NCI-H526 (cell line): Measurements from ENCODE around the gene CLIC3.

Experiments
- DNase-seq, 2 experiments: peaks; one replicate each; lab custom pipeline; 2025; lab: John Stamatoyannopoulos, UW

Gene CLIC3

DNA sequence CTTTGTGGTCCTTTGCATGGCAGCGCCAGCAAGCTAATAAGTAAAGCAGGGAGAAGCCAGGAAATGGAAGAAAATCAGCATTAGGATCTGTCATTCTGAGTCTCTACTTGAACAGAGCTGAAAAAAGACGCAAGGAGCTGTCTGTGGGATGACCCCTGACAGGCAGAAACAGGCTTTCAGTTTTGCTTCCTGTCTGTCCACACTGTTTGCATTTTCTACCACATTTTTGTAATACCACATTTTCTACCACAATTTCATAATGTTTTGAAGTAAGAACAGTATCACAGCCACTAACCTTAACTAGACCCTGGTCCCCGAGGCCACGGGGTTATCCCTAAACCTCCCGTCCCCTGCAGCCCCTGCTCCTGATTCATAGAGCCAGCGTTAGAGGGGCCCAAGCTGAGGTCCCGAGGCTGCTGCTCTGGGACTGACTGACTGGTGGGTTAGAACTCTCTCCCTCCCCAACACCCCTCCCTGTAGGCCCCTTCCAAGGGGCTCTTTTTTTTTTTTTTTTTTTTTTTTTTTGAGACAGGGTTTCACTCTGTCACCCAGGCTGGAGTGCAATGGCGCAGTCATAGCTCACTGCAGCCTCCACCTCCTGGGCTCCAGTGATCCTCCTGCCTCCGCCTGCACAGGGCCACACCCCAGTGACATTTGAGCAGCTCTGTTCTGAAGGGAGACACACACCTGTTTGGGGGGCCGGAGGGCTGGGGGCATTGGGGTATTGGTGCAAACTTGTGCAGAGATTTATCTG lies 4.0 kb upstream of the CLIC3 start:
- no peak for DNase-seq

DNA sequence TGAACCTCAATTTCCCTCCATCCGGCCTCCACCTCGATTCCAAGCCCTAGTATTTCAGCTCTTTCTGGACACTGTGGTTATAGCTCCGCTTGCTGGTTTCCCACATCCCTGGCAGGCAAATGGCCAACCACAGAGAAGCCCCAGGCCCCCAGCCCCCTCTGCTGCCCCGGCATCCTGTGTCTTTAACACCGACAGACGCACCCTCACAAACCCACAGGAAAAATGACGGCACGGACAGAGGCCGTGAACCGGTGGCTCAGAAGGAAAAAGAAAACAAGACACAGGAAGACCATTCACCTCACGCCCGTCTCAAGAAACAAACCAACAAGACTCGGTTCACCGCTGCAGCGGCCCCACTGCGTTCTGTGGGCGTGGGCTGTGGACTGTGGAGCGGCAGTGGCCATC lies 1.5 kb upstream of the CLIC3 start:
- DNase-seq: no peak

DNA sequence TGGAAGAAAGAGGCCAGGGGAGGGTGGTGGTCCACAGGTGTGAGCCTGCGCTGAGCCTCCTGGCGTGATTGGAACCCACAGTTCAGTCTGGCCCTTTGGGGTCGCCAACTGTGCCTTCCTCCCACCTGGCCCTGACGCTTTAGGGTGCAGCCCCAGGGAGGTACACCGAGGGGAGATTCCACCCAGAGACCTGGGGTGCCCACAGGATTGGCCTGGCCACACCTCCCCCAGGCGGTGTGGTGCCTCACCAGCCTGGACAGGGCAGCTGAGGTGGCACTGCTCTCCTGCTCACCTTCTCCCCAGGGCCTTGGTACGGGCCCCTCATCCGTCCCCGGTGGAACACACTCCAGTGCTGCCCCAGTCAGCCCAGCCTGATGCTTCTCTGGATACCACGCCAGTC lies 1.0 kb upstream of the CLIC3 start:
- no peak for DNase-seq

DNA sequence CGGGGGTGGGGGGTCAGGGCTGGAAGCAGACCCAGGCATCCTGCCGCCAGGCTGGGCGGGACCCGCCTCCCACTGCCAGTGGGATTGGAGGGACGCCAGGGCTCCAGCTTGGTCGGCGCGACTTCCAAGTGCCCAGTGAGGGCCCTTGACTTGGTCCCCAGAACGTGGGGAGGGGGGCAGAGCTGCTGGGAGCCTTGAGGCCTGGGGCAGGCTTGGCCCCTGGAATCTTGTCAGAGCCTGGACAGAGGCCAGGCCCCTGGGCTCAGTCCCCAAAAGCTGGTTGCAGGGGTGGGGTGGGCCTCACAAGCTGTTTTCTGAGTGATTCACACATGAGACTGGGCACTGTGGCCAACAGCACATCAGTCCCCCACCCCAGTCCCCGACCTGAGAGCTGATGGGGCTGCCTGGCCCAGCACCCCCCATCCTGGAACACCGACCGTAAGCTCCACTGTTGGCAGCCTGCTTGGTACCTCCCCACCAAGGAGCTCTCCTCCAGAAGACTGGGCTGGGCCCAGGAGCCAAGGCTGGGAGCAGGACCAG lies 526 bp downstream of the CLIC3 start:
- DNase-seq: no peak

DNA sequence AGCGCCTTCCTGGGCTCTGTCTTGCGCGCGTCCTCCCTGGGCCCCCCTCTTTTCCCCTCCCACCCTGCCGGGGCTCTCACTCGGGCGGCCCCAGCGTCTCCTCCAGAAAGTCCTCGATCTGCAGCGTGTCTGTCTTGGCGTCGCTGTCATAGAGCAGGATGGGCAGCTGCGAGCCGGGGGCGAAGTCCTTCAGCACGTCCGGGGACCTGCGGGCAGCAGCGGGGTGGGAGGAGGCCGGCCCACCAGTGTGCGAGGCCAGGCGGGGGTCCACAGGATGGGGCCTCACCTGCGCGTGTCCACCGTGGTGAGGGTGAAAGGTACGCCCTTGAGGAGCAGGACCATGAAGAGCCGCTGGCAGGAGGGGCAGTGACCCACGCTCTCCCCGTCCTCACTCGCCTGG lies 1.0 kb downstream of the CLIC3 start:
- DNase-seq: no peak

DNA sequence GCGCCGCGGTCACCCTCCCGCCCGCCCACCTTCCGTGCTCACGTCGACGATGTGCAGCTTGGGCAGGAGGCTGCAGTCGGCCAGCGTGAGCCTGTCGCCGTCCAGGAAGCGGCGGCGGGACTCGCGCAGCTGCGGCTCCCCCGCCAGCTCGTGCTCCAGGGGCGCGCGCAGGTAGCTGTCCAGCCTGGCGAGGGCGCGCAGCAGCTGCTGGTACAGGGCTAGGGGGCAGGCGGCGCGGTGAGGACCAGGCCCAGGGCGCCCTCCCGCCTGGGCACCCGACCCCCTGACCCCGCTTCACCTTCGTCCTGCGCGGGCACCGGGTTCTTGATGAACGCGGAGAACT lies 1.5 kb downstream of the CLIC3 start:
- DNase-seq: no peak

DNA sequence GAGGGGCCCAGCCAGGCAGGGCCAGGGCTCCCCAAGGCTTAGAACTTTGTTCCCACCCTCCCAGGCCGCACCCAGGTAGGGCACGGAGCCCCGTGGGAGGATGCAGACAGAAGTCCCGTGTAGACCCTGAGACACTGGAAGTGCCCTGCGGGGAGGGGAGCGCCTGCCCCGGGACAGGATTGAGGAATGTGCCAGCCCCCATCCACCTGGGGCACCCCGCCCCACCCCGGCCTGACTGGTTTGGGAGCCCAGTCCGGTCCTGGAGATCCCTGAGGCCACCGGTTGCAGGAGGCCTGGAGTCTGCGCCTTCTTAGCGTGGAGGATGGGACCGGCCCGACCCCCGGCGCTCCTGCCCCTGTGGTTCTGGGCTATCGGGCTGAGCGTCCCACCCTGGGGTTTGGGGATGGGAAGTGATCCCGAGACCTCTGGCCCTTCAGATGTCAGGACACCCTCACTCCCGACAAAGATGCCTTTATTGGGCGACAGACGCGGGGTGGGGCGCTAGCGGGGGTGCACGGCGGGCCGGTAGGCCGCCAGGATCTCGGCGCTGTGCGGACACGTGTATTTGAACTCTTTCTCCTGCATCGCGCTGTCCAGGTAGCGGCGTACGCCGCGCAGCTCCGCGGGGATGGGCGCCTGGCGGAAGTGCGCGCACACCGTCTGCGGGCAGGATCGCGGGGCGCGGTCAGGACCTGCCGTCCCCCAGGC lies 2.0 kb downstream of the CLIC3 start:
- DNase-seq: no peak

DNA sequence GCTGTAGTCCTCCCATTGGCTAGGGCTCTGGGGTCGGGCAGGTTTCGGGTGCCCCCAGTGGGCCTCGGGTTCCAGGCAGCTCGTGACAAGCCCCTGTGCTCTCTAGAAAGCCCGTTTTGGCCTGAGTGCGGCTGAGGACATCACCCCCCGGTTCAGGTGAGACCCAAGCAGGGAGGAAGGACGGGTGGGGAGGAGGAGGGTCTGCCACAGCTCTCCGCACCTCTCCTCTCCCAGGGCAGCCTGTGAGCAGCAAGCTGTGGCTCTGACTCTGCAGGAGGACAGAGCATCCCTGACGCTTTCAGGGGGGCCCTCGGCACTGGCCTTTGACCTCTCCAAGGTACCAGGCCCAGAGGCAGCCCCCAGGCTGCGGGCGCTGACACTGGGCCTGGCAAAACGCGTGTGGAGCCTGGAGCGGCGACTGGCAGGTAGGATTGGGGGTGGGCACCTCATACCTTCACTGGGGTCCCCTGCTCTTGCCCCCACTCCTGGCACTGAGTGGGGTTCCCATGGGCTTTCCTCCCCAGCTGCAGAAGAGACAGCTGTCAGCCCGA lies 3.5 kb downstream of the CLIC3 start:
- no peak for DNase-seq

DNA sequence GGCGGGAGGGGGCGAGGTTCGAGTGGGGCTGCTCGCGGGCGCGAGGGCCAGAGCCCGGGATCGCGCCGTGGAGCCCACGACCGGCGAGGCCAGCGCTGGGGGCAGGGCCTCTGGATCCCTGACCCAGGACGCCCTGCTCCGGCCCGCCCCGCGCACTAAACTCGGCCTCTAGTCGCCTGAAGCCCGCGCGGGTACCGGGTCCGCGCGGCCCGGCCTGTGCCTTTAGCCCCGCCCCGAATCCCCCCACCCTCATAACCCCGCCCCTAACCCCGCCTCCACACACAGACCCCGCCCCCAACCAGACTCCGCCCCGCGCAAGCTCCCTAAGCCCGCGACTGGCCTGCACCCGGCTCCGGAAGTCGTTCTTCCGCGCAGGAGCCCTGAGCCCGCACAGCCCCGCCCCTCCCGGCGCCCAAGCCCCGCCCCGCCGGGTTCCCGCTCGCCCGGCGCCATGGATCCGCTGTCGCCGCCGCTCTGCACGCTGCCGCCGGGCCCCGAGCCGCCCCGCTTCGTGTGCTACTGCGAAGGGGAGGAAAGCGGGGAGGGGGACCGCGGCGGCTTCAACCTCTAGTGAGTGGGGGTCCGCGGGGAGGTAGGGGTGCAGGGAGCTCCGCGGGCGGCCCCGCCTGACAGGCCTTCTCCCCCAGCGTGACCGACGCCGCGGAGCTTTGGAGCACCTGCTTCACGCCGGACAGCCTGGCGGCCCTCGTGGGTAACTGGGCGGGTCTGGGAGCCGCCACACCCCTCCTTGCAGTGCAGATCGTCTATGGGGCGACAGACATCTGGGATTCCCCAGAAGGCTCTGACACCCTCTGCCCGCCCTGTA lies 4.2 kb downstream of the CLIC3 start, which contains the start of gene PAXX:
TSS of gene PAXX (plus strand) at position 430 of the 826 bp plus-strand sequence. CDS start at position 452, 22 bp downstream.
- DNase-seq: peak; percentile 52 to 91

DNA sequence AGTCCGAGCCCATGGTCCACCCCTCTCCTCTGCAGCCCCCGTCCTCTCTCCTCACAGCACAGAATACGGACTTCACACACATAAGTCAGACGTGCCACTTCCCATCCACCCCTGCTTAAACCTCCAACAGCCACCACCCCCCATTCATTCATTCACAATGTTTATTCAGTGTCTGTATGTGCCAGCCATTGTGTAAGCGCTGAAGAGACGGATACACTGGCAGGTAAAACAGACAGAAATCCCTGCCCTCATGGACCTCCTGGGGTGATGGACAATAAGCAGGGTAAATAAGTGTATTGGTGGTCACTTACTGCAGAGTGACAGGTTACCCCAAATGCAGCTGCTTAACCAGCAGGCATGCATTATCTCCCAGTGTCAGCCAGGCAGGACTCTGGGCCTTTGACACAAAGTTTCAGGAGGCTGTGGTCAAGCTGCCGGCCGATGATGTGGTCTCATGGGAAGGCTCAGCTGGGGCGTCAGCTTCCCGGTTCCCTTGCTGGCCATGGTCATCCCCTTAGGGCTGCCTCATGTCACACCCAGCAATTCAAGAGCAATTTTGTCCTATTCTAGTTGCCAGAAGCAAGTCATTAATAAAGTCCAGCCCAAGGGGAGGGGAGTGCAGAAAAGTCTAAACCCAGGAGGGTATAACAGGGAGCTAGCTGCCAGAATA lies 6.0 kb downstream of the CLIC3 start:
- DNase-seq: no peak

DNA sequence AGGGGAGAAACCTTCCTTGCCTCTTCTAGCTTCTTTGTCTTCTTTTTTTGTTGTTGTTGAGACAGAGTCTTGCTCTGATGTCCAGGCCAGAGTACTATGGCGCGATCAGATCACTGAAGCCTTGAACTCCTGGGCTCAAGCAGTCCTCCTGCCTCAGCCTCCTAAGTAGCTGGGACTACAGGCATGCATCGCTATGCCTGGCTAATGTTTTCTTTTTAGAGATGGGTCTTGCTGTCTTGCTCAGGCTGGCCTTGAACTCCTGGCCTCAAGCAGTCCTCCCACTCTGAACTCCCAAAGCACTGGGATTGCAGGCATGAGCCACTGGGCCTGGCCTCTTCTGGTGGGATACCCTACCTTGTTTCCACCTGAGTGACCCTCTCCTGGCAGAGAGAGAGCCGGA lies 7.5 kb downstream of the CLIC3 start:
- DNase-seq: no peak

DNA sequence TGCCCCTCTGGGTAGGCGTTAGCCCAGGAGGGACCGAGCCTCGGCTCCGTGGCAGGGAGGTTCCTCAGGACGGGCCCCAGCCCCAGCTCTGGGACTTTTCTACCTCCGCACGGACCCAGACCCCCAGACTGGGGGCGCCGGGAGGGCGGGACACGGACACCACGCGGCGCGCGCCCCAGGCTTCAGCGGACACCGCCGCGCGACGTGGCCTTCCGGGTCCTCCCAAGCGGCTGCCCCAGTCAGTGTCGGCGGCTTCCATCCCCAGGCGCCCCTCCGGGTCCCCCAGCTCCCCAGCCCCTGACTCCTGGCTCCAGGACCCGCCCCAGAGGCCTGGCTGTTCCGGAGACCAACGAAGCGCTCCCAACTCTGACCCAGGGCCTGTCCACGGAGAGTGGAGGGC lies 10.5 kb downstream of the CLIC3 start:
- no peak for DNase-seq

DNA sequence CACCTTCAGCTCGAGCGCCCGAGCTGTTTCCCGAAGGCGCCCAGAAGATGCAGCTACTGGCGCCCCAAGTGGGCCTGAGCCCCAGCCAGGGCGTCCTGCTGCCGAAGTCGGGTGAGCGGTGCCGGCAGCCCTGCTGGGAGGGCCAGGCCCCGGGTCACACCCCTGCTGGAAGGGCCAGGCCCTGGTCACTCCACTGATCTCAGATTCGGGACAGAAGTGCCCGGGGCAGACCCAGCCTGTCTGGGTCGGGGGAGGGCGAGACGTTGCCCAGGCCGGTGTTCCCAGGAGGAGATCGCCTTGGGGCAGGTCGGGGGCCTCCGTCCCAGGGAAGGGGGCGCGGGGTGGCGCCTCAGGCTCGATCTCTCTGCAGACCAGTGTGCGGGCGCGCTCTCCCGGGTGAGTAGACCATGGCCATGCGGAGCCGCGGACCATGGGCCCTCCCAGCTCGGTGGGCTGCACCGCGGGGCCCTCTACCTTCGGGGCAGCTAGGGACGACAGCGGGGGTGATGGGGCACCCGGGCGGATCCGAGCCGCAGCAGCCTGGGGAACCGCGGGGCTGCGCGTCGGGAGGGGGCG lies 11.3 kb downstream of the CLIC3 start:
- no peak for DNase-seq

DNA sequence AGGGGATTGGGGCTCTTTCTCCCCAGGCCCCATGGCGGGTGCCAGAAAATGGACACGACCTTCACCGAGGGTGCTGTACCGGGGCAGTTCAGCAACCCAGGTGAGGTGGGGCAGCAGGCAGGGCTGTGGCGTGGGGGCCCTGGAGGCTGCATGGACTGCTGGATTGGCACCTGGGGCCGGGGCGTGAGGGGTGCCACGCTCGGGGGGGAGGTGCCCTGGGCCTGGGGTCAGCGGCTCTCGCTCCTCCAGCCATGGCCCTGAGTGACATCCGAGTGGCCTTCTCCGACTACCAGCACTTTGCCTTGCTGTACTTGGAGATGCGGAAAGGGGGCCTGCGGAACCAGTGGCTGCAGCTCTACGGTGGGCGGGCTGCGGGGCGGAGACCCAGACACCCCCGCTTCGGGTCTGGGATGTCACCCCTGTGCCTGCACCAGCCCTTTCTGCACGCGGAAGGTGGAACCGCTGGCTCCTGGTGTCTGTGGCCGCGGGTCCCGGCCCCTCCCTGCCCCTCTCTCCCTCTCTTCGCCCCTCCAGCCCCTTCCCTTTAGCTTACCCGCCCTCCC lies 11.8 kb downstream of the CLIC3 start:
- DNase-seq: no peak

DNA sequence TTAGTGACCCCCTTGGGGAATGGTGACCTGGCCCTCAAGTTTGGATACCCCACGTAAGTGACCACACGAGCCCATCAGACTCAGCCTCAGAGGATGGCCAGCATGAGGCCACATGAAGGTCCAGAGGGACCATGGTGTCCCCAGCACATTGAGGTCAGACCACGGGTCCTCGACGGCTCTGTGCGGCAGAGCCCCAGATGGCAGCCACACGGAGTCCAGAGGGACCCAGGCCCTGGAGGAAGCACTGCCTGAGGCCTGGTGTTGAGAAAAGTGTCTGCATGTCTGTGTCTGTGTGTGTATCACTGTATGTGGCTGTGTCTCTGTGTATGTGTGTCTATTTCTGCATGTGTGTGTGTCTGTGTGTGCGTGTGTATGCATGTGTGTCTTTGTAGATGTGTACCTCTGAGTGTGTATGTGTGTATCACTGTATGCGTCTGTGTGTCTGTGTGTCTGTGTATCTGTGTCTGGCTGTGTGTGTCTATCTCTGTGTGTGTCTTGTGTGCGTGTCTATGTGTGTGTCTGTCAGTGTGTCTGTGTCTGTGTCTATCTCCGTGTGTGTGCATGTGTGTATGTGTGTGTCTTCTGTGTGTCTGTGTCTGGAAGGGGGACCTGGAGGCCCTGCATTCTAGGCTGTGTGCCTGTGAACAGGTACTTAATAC lies 12.6 kb downstream of the CLIC3 start:
- no peak for DNase-seq

DNA sequence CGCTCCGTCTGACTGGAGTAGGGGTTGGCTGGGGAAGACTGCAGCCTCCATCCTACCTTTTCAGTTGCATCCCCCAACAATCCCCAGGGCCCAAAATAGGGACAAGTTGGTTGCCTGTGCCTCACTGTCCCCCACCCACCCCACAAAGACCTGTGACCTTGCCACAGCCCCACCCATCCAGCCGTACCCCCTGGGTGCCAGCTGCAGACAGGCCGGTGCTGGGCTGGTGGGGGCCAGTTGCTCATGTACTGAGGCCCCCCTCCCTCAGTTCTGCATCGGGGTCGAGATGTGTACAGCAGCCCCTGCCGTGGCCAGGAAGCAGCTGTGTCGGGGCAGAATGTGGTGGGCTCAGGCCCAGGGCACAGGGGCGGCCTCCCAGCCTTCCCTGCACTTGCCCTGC lies 13.2 kb downstream of the CLIC3 start:
- DNase-seq: no peak

DNA sequence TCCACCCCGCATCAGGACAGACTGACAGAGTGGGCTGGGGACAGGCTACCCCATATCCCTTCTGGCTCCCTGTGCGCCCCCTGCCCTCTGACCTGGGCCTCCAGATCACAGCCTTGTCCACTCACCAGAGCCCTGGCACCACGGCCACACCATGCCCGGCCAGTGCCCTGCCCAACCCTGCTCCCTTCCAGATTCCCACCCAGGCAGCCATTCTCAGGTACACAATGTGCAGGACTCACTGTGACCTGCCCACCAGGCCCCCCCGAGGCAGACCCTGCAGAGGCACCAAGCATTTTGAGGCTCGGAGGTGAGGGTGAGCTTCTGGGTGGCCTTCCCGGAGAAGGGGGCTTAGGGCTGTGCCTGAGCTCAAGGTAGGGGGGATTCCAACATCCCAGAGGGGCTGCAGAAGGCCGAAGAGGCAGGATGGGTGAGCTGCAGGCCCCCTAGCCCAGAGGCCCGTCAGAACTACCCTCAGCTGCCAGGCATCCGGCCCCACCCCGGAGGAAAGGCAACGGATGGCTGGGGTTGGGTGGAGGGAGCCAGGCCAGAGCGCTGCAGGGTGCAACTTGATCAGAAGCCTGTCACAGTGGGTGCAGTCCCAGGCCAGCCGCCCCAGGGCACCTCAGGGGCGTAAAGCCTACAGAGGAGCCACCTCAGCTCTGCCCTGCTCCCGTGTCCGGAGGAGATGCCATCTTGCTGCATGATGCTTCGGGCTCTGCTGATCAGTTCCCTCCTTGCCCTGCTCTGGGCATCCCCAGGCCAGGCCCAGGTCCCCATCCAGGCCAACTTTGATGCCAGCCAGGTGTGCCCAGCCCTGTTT lies 13.9 kb downstream of the CLIC3 start, which contains the start of gene LCNL1:
TSS of gene LCNL1 (plus strand) at position 762 of the 820 bp plus-strand sequence. CDS start 594 bp downstream, outside the sequence.
- no peak for DNase-seq

DNA sequence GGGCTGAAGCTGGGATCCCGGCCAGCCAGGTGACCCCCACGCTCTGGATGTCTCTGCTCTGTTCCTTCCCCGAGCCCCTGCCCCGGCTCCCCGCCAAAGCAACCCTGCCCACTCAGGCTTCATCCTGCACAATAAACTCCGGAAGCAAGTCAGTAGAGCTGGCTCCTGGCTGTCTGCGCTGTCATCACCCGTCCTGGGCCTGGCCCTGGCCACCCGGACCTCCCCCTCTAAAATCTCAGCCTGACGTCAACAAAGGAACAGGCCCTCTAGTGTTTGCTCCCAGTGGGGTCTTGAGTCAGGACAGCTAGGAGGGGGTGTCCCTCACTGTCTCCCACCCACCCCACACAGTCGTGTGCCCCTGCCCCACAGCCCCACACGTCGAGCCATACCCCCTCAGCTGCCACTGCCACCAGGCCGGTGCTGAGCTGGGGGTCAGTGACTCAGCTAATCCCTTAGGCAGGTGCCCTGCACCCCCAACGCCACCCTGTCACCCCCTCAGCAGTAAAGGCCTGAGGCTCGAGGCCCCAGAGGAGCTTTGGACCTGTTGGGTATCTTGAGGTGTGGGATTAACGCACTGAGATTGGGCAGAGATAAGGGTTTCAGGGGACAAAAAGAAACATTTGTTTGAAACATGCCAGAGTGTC lies 14.7 kb downstream of the CLIC3 start:
- no peak for DNase-seq
